Measurements from ENCODE around the gene ZNF777.
A peak's percentile ranks its signal among the peaks of the same experiment; 100 is the strongest.

ZNF777 gene

GRCh38 chr7:149459540-149460452 is 1.1 kb downstream of the ZNF777 start:
- H3K36me3 ChIP-seq (ENCODE audit: control insufficient read depth, insufficient read depth, low read length) = peaks cover 4% of the 10 kb centered on the region
- TF ChIP-seq, protein P1, sequence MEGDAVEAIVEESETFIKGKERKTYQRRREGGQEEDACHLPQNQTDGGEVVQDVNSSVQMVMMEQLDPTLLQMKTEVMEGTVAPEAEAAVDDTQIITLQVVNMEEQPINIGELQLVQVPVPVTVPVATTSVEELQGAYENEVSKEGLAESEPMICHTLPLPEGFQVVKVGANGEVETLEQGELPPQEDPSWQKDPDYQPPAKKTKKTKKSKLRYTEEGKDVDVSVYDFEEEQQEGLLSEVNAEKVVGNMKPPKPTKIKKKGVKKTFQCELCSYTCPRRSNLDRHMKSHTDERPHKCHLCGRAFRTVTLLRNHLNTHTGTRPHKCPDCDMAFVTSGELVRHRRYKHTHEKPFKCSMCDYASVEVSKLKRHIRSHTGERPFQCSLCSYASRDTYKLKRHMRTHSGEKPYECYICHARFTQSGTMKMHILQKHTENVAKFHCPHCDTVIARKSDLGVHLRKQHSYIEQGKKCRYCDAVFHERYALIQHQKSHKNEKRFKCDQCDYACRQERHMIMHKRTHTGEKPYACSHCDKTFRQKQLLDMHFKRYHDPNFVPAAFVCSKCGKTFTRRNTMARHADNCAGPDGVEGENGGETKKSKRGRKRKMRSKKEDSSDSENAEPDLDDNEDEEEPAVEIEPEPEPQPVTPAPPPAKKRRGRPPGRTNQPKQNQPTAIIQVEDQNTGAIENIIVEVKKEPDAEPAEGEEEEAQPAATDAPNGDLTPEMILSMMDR (IDR thresholded peaks at IDR 0.05; ENCODE audit: insufficient read depth, low read length, poor library complexity, severe bottlenecking) = no peak
- peak overlapping the region; percentile 75 for H3K4me3 ChIP-seq (replicated peaks; ENCODE audit: low read depth, low read length)
- no peaks in the 10 kb centered on the region for H3K27me3 ChIP-seq (replicated peaks; ENCODE audit: control insufficient read depth, insufficient read depth, low read length)
- peak; percentile 60 for DNase-seq (ENCODE audit: extremely low read depth, insufficient read length)

DNA sequence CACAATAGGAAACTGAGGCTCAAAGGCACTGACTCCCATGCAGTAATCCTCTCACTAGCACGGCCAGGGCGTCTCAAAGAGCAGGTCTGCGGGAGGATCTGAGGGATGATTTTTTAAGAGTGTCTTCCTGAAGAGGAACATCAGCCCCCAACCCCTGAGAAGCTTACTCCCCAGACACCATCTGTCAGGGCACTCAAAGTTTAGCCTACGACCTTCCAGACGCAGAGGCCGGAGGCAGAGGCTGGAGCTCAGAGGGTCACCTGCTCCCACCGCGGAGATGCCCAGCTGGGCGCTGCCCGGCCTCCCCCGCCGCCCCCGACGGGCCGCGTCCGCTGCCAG is 1.7 kb downstream of the ZNF777 start:
- peaks cover 7% of the 10 kb centered on the region for H3K36me3 ChIP-seq (ENCODE audit: control insufficient read depth, insufficient read depth, low read length)
- TF ChIP-seq, protein P1 (IDR thresholded peaks at IDR 0.05; ENCODE audit: insufficient read depth, low read length, poor library complexity, severe bottlenecking) = no peak
- H3K27me3 ChIP-seq (replicated peaks; ENCODE audit: control insufficient read depth, insufficient read depth, low read length) = no peaks in the 10 kb centered on the region
- DNase-seq (ENCODE audit: extremely low read depth, insufficient read length) = no peak
- H3K4me3 ChIP-seq (replicated peaks; ENCODE audit: low read depth, low read length) = peak overlapping the region; percentile 66

- Histone ChIP-seq H3K27me3 (replicated peaks; ENCODE audit: control insufficient read depth, insufficient read depth, low read length) (no peaks in the 10 kb centered on the region), H3K36me3 (ENCODE audit: control insufficient read depth, insufficient read depth, low read length) (peaks cover 8% of the 10 kb centered on the region), H3K4me3 (replicated peaks; ENCODE audit: low read depth, low read length) (no peak overlapping the region)
- no peak for DNase-seq (ENCODE audit: extremely low read depth, insufficient read length)
- TF ChIP-seq, protein P1 (IDR thresholded peaks at IDR 0.05; ENCODE audit: insufficient read depth, low read length, poor library complexity, severe bottlenecking) = no peak
Measured at GRCh38 chr7:149458235-149458634, 2.6 kb downstream of the ZNF777 start.

- Histone ChIP-seq H3K36me3 (ENCODE audit: control insufficient read depth, insufficient read depth, low read length) (peaks cover 8% of the 10 kb centered on the region), H3K4me3 (replicated peaks; ENCODE audit: low read depth, low read length) (no peak overlapping the region), H3K27me3 (replicated peaks; ENCODE audit: control insufficient read depth, insufficient read depth, low read length) (no peaks in the 10 kb centered on the region)
- DNase-seq (ENCODE audit: extremely low read depth, insufficient read length) = no peak
- TF ChIP-seq, protein P1 (IDR thresholded peaks at IDR 0.05; ENCODE audit: insufficient read depth, low read length, poor library complexity, severe bottlenecking) = no peak
Measured at GRCh38 chr7:149457766-149458165, 3.1 kb downstream of the ZNF777 start.

GRCh38 chr7:149456506-149457421 is 4.1 kb downstream of the ZNF777 start:
- no peaks in the 10 kb centered on the region for H3K27me3 ChIP-seq (replicated peaks; ENCODE audit: control insufficient read depth, insufficient read depth, low read length)
- H3K36me3 ChIP-seq (ENCODE audit: control insufficient read depth, insufficient read depth, low read length) = peaks cover 9% of the 10 kb centered on the region
- no peak overlapping the region for H3K4me3 ChIP-seq (replicated peaks; ENCODE audit: low read depth, low read length)
- TF ChIP-seq, protein P1 (IDR thresholded peaks at IDR 0.05; ENCODE audit: insufficient read depth, low read length, poor library complexity, severe bottlenecking) = no peak
- DNase-seq (ENCODE audit: extremely low read depth, insufficient read length) = no peak

Measured in GM06990 (cell line).